HG03378 (cell line): ENCODE data around the gene PRKAR1B.

Source experiments
- ATAC-seq: cut with Tn5 transposase; IDR thresholded peaks from one replicate; pipeline ENCODE4 v1.9.1; 2021; ENCODE audit warnings: mild to moderate bottlenecking, moderate library complexity; ENCODE audit not compliant: unreplicated experiment

Gene PRKAR1B

DNA sequence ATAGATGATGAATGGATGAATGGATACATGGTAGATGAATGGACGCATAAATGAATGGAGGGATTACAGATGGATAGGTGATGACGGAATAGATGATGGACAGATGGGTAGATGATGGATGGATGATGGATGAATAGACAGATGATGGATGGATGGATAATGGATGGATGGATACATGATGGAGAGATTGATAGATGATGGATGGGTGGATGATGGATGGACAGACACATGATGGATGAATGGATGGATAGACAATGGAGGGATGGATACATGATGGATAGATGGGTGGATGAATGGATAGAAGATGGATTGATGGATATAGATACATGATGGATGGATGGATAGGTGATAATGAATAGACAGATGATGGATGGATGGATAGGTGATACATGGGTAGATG, 198.6 kb downstream of the PRKAR1B start:
- ATAC-seq = no peak

DNA sequence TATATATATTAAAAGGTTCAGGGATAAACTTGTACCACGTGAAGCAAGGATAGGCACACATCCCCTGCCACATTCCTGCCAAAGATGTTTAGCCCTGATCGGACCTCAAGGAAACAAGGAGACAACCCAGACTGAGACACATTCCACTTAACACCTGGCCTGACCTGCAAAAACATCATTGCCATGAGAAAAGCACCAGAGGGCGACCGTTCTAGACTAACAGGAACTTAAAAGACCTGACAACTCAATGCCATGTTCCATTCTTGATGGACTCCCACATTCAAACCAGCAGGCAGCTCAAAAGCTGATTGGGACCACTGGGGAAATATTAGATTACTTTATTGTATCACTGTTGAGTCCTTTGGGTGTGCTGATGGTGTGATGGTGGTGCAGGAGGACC, 199.4 kb downstream of the PRKAR1B start:
- no peak for ATAC-seq

DNA sequence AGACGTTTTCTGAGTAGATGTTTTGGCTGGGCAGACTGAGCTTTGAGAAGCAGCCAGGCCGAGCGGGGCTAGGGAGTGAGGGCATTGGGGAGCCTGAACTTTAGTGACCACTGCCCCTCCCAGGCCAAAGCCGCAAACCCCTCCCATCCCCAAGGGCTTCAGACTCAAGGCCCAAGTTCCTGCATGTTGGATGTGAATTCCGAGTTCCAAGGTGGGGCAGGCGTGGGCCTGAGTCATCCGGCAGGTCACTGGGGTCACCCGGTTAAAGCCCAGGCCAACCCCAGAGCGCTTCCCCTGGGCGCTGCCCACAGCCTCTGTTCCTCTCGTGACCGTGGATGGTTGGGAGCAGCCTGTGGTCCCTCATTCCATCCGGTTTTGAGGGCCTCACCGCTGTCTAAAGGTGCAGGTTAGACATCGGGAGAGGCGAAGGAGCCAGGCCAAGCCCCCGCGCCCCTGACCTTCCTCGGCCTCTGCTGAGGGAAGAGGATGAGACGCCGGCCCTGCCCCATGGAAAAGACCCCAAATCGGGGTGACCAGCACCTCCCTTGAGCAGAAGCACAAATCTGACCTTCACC, 200.5 kb downstream of the PRKAR1B start:
- no peak for ATAC-seq

DNA sequence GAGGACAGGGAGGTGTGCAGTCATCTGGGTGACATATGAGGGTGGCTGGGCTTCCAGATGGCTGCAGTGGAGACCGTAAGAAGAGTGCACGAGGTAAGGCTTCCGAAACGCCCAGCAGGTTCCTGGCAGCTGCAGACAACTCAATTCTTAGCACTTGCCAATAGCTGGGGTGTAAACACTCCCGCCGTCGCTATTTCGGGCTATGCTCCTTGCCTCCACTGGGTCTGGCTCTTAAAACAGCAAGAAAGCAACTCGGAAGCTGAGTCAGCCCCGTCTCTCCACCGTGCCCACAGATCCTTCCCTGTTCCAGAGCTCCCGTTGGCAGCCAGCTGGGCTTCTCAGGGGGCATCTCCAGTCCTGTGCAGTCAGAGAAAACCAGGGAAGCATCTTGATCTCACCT, 201.3 kb downstream of the PRKAR1B start:
- ATAC-seq = no peak

DNA sequence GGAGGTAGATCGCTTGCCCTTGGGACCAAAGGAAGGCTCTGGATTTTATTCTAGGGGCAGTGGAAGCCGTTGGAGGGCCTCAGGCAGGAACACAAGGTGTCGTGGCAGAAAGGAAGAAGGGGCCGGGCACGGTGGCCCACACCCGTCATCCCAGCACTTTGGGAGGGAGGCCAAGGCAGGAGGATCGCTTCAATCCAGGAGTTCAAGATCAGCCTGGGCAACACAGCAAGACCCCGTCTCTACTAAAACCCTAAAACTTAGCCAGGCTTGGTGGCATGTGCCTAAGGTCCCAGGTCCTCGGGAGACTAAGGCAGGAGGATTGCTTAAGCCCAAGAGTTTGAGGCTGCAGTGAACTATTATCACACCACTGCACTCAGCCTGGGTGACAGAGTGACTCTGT, 202.3 kb downstream of the PRKAR1B start:
- no peak for ATAC-seq

DNA sequence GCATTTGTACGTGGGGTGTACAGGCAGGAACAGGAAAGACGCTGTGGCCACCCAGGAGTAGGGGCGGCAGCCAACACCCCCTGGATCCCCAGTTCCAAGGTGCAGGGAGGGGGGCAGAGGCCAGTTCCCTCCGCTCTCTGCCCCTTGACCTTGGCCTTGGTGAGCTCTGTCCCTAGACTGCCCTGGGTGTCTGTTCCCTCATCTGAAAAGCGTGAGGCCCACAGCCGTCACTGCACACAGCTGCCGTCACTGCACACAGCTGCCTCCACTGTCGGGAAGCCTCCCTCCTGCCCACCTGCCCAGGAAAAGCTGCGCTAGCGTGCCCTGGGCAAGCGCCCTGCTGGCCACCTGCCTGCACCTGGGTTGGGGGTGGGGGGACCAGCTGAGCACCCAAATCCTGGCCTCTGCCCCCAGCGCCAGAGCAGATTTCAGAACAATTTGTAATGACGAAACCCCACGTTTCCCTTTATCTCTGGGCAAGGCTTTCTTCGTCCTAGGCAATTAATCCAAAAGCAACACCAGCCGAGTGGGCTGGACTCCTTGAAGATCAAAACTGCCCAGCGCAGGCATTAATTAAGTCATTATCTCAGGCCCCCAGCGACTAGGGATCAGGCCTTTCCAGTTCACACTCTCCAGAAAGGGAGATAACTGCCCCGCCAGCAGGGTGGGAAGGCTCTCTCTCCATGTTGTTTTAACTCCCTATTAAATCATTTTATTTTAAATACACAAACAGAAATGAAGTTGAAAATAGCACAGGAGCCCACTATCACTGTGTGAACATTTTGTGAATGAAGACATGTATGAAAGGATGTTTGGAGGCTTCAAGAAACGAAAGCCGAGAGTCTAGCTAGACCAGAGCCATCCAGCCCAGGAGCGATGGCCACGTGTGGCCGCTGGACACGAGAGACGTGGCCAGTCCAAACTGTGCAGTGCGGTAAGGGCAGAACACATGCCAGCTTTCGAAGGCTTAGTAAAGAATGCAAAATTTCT, 203.4 kb downstream of the PRKAR1B start:
- ATAC-seq = no peak

DNA sequence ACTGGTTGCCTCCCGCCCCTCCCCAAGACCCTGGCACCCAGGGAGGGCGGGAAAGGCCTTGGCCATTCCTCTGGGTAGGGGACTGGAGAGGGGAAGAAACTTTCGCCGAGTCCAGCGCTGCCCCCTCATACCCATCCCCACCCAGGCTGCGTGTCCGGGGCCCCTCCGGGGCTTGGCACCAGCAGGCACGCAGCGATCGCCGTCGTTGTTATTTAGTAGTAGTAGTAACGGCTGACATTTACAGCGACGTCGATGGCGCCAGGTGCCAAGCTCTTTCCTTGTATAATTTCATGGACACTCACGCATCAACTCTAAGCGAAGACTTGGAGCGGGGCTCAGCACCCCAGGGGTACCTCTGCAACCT, 204.1 kb downstream of the PRKAR1B start:
- ATAC-seq = no peak

DNA sequence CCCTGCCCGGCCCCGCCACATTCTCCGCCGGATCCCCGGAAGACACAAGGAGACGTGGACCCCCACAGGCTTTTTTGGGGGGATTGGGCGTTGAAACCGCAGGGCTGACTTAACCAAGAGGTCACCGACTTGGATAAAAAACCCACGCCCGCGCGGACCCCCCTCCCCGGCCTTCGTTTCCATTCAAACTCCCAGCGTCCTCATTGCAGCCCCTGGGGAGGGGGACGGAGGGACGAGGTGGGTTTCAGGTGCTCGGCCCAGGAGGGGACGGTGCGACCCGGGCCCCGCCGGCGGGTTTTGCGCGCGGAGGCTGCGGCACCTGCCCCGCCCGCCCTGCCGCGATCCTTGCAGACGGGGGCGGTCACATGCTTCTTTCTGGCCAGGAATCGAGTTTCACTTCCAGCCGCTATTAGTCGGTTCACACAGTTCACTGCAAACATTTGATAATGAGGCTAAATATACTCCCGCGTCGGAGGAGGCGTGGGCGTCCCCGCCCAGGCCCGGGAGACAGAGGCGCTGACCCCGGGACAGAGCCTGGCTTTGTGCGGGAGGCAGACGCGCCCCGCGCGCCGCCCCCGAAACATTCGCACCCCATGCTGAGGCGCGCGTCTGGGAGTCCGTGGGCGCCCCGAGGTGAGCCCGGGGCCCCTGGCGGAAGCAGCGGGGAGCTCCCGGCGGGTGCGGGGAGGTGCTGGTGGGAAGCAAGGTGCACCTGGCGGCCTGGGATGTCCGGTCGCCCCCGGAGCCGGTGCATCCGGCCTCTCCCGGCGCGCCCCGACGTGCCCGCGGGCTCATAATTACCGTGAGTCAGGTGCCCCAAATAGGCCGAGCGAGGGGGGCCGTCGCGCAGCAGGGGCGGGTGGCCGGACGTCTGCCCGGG, 204.8 kb downstream of the PRKAR1B start:
- peak; percentile 47 for ATAC-seq

DNA sequence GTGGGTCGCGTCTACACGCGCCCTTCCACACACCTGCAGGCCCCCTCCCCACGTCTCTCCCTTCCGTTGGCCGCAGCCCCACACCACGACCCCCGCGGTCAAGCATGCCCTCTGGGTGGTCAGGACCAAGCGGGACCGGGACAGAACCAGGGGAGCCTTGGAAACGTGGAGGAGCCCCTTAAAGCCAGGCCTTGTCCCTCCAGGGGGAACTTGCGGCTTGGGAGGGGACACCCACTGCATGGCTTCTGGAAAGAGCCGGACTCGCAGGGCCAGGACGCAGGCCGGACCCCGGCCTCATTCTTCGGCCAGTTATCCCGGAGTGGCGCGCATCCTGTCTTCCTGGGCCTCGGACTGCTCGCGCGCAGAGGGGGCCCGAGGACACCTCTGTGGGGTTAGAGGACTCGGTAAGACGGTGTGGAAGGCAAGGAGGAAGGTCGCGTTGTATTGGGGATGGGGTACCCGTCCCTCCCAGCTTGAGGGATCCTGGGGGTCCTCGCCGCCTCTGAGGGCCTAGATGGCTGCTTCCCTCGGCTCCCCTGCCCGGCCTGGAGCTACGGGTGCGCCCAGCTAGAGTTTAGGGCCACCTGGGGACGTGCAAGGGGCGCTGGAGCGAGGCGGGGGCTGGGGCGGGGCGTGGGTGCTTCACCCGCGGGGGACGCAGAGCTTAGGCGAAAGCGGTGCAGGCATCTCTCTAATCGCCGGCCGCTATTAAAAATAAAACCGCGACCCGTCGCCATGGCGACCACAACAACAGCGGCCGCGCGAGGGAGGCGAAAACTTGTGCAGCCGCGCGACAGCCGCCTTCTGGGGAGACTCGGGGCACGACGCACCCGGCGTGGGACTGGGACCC, 205.6 kb downstream of the PRKAR1B start:
- no peak for ATAC-seq

DNA sequence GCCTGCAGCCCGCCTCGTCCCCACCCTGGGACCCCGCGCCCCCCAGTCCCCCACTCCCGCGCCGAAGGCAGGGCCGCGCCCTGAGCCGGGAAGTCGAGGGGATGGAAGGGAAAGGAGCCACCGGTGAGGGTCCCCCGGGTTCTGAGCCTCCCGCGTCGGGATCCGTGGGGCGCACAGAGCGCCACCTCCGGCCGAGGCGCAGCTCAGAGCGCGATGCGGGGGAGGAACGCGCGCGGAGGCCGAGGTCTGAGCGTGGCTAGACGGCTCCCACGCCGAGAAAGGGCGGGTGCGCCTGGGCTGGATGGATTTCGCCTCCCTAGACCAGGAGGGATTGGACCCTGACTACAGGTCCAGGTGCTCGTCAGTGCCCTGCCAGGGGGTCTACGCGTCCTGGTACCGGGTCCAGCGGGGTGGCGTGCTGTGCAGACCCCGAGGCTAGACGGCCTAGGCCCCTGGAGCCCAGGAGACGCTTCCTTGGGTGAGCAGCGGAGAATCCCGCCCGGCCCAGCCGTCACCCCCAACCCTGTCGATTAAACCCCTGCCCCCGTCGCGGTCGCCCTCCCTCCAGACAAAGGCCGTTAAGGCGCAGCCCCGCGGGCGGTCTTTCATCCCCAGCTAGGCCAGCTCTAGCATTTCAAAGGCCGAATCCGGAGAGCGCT, 206.4 kb downstream of the PRKAR1B start:
- ATAC-seq = no peak

DNA sequence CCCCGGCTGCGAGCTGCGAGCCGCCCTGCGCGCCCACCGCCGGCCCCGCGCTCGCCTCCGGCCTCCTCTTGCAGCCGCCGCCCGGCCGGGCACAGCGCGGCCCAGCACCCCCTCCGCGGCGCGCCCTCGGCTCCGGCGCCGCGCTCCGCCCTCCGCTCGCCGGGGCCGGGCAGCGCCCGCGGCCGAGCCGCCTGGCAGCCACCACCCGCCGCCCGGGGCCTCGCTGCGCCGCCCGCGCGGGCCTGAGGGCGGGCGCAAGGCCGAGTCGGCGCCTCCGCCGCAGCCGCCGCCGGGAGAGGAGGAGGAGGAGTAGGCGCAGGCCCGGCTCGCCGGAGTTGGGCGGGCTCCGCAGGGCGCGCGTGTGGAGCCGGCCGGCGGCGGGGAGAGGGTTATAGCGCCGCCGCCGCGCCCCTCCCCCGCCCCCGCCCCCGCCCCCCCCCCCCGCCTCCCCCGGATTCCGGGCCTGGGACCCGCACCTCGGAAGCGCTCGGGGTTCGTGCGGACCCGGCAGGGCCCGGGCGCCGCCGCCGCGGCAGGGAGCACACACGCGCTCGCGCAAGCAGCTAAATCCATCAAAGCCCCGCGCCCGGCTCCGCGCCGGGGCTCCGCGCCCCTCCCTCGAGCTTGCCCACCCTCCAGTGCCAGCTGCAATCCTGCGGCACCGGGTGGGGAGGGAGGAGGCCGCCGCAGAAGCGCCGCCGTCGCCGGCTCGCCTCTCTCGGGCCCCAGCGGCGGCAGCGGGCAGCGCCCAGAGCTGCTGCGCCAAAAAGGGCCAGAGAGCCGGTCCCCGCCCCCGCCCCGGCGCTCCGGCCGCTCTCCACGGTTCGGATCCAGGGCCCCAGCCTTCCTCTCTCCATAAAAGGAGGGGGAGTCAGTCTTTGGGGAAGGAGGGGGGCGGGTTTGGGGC, 207.3 kb downstream of the PRKAR1B start, which contains the start of gene PDGFA:
TSS of gene PDGFA (minus strand) at position 363 of the 907 bp plus-strand sequence. CDS start 845 bp downstream, outside the sequence.
- no peak for ATAC-seq

DNA sequence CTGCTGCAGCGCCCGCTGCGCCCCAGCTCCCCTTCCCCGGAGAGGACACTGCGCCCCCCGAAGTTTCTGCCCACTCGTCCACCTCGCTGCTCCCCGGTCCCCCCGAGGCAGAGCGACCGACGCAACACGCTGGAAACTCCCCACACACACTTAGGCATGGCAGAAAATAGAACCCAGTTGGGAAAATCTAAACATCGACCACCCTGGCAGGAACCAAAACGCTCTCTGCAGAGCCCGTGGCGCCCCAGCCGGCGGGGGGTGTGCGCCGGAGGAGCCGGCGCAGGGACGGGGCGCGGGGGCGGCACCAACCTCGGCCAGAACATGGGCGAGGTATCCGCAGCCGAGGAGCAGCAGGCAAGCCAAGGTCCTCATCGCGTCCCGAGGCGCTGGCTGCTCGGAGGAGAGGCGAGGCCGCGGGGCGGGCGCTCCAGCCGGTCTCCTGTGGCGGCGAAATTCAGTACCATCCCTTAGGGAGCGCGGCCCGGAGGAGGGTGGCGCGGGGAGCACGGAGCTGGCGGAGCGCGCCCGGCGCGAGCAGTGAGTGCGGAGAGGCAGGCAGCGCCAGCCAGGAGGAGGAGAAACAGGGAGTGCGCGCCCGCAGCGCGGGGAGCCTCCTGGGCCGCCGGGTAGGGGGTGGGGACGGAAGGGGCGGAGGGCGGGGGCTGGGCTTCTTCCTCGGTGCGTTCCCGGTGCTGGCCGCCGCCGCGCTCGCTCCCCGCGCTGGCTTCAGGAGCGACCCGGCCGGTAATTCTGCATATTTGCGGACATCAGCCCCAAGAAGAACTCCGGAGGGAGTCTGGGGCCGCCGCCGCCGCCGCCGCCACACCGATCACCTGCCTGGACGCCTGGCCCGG, 208.2 kb downstream of the PRKAR1B start:
- ATAC-seq = no peak

DNA sequence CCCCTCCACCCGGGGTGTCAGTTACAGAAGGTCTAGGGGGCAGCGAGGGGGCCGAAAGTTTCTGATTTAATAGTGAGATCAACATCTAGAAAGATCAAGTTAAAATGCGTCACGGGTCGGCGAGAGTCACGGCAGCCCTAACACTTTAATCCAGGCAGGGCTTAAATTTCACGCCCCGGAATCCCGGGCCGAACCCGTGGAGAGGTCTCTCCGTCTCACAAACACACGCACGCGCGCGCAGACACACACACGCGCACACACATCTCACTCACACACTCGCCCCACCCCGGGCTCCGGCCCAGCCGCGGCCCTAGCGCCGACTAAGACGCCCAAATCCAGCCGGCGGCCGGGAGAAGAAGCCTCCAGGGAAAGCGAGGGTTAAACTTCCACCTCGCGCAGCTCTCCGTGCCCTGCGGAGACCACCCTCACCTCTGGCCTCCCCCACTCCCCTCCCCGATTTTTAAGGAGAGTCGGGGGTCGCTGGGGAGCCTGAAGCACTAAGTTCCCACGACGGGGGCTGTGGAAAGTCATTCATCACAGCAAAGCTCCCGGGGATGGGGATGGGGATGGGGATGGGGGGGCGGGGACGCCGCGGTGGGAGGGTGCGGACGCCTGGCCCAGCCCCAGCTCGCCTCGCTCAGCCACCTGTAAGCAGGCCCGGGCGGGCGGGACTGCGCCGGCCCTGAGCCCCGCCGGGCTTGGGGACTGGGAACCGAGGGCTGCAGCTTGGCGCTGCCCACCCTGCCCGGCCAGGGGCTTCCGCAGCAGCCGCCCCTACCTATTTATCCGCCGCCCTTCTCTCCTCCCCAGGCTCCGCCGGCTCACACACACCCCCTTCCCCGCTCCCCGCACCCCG, 209.1 kb downstream of the PRKAR1B start:
- ATAC-seq = no peak

DNA sequence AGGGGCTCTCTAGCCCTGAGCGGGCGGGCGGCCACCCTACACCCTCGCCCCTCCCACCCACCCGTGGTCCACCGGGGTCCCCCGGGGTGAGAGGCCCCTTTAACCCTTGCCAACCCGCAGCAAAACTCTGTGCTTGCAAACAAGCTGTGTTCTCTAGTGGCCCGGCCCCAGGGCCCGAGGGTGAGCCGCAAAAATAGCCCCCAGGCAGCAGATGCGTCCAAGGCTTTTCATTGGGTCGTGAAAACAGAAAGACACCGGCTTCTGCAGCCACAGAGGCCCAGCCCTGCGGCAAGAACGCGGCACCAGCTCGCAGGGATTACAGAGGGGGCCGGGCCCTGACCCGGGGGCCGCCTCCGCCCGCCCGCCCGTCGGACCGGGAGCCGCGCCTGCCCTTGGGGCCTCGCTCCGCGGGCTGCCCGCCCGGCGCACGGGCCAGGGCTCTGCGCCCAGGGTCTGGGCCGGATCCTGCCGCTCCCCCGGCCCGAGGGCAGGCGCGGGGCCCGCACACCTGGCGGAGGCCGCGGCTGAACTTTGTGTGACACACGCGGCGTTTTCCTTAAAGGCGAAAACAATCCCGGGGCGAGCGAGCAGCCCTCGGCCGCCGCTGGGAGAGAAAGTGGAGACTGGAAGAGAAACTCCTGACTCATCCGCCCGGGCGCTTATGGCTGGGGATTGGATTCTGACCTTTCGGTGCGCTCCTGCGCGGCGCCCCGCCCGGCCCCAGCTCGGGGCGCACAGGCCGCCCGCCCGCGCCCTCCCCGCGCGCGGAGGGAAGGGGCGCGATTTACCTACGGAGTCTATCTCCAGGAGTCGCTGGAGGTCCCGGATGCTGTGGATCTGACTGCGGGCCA, 210.2 kb downstream of the PRKAR1B start:
- ATAC-seq = no peak

DNA sequence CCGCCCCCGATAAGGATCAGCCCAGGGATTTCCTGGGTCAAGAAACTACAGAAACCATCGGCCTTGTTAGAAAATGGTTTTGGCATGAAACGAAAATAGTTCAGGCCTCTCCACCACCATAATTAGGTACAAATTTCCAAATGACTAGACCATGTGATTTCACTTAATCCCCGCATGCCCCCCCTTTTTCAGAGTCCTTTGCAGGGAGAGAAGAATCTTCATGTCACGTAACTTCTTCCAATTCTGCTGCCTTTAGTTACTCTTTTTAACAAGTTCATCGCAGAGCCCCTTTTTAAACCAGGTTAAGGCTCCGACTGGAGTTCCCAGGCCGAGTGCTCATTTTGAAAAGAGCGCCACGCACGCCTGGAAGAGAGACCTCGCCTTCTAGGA, 210.9 kb downstream of the PRKAR1B start:
- ATAC-seq = no peak

DNA sequence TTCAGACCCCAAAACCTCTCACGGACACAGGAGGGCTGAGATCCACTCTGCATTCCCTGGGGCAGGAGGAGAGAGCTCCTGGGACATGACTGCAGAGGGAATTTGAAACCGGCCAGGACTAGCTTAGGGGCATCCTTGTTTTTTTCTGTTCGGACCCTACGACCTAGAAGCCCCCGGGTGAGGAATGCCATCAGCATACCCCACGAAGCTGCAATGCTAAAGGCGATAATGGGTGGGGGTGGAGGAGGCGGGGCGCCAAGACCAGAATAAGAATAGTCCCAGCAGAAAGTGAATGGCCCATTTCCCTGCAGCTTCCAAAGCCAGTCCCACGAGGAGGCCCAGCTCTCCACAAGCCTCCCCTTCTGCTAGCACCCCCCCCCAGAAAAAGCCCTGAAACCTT, 211.5 kb downstream of the PRKAR1B start:
- ATAC-seq = no peak
